Stimulated activated CD4-positive, alpha-beta T cell treated with anti-CD3 and anti-CD28 coated beads, Interleukin-4, amount 100 ng/mL, for 48 hours (primary cell): ENCODE measurements around the gene ABHD14A.

Source experiments
- DNase-seq, 2 donors: peaks; one replicate each; pipeline ENCODE4 v3.0.0-alpha.2; 2020; ENCODE audit warnings: low read depth in 2 of 2

The ABHD14A gene

DNA sequence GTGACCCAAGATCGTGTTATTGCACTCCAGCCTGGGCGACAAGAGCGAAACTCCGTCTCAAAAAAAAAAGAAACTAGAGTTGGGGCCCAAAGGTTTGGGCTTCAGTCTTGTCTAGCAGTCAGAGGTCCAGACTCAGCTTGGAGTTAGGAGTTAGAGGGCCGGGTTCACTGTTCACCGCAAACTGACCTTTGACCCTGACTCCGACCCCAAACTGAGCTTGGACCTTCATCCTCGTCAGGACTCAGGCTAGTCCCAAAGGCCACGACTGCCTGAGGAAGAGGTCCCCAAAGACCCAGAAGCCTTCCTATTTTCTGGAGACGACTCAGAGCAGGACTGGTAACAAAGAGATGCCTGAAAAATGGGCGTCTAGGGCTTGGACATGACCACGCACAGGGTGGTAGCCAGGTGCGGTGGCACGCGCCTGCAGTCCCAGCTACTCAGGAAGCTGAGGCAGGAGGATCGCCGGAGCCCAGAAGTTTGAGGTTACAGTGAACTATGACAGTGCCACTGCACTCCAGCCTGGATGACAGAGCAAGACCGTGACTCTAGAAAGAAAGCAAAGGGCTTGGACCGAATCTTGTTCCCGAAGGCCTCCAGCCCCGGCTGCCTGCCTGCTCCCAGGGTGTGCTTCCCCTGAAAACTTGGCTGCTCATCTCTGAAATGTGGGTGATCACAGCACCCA lies 43.6 kb downstream of the ABHD14A start:
- DNase-seq: no peak

GRCh38 chr3:52019352-52020080 lies 44.7 kb downstream of the ABHD14A start:
- DNase-seq: no peak

DNA sequence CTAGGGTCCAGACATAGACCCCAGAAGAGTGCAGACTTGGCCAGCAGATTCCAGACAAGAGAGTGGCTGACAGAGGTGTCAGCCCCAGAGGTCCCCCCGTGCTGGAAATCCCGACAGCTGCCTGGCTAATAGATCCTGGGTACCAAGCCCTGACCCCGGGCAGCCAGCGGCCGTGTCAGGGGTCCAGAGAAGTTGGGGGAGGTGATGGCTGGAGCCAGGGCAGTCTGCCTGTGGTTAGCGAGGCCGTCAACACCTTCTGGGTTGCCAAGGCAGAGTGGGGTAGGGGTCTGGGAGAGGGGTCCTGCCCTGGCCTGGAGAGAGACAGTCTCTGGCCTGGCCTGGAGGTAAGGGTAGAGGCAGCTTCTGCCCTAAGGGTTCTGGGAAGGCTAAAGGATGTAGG lies 45.9 kb downstream of the ABHD14A start:
- no peak for DNase-seq

- no peak for DNase-seq
Measured at GRCh38 chr3:52021489-52022268, 46.8 kb downstream of the ABHD14A start.

GRCh38 chr3:52022323-52023100 lies 47.6 kb downstream of the ABHD14A start:
- DNase-seq: no peak

DNA sequence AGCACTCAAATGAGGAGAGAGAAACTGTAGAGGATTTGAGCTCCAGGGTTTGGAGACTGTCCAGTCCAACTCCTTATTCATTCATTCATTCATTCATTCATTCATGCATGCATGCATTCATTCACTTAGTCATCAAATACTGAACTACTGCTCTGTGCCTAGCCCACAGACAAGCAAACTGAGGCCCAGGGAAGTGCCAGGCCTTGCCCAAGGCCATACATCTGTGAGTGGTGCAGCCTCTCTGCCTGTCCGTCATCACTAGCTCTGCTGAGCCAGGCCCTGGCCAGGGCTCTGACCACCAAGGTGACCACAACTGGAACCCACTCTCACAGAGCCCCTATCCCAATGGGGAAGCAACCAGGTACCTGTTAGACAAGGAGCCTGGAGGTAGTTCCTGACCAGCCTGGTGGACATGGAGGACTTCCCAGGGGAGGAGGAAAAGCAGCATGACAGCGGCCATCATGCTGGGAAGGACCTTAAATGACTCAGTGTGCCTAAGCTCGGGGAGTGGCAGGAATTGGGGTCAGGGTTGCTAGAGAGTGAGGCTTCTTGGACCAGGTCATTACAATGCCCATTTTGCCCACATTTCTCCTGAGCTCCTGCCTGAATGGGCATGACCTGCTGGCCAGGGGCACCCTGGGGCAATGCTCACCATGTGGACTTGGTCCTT lies 48.4 kb downstream of the ABHD14A start:
- no peak for DNase-seq

- no peak for DNase-seq
Measured at GRCh38 chr3:52023860-52024764, 49.2 kb downstream of the ABHD14A start.

DNA sequence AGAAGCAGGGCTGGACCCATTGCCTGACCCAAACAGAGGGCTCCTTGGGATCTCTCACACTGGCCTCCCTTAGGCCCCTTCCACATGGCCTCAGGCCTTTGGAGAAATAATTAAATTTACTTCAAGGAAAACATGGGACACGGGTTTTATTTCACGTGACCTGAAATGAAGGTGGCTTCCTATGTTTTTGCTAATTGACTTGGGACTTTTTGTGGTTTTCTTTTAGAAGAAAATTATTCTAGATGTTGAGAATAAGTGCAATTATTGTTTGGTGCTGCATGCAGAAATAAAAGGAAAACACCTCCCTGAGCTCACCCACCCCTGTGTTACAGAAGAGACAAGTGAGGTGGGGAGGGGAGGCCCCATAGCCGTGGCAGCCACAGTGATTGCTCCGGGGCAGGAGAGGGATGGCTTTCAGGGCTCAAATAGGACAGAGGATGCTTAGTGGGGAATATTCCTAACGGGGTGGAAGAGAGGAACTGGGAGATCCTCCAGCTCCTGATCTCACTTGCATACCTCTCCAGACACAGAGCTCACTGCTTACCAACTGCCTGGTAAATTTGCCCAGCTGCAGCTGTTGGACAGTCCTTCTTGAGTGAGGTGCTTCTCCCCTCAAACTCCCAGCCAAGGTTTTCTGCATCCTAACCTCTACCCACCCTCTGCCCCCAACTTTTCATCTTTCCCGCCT lies 50.0 kb downstream of the ABHD14A start:
- no peak for DNase-seq

GRCh38 chr3:52025453-52025852 lies 50.6 kb downstream of the ABHD14A start:
- DNase-seq: no peak

DNA sequence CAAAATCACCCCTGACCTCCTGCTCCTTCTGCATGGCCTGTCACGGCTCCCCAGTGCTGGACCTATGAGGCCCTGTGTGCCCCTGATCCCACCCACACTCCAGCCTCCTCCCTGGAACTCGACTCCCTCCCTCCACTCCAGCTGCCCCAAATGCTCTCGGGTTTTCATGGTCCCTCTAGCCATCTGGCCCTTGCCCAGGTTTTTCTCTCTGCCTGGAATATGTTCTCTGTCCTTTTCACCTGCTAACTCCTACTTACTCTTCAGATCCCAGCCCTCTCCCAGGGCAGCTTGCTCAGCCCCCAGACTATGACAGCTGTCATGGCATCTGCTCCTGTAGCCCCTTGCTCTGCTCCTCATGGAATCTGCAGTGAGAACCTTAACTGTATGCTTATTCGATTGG lies 51.2 kb downstream of the ABHD14A start:
- DNase-seq: no peak

GRCh38 chr3:52028572-52028971 lies 53.7 kb downstream of the ABHD14A start:
- DNase-seq: no peak

DNA sequence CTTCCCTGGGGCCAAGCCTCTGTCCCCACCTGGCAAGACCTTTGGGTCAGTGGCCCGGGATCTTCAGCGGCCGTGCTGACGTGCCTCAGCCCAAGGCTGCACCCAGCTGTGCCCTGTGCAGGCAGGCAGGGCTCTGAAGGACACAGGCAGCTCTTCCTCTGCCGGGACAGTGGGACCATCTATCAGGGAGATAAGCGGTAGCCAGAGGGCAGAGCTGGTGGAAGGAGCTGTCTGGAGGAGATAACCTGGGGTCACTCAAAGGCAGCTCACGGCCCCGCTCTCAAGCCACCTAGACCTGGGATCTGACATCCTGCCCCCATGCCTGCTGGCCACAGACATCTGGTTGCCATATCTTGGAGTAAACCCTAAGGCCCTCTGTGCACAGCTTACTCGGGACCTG lies 54.2 kb downstream of the ABHD14A start:
- no peak for DNase-seq

GRCh38 chr3:52029535-52029934 lies 54.7 kb downstream of the ABHD14A start:
- no peak for DNase-seq
